Mesendoderm (in vitro differentiated cells): ENCODE results near the gene GPR153.

Experiments used
- DNase-seq: peaks from one replicate; pipeline ENCODE4 v3.0.0; 2013
- H2AK5ac ChIP-seq: 2 replicates; pipeline ENCODE4 v1.6.1; 2013; ENCODE audit warnings: low read length, inconsistent platforms
- H2BK120ac ChIP-seq: 2 replicates; pipeline ENCODE4 v1.6.1; 2013; ENCODE audit warnings: low read depth, mild to moderate bottlenecking, low read length, moderate library complexity, mixed read lengths
- H2BK15ac ChIP-seq: replicated peaks from 2 replicates; pipeline ENCODE4 v1.6.1; 2013; ENCODE audit warnings: low read depth, mild to moderate bottlenecking, moderate library complexity
- H2BK5ac ChIP-seq: 2 replicates; pipeline ENCODE4 v1.6.1; 2013; ENCODE audit warnings: low read length, inconsistent platforms
- H3K18ac ChIP-seq: 2 replicates; pipeline ENCODE4 v1.6.1; 2013; ENCODE audit warnings: mild to moderate bottlenecking, low read length, mixed read lengths
- H3K23ac ChIP-seq: one replicate; pipeline ENCODE4 v1.6.1; 2013; ENCODE audit warnings: low read length
- H3K27ac ChIP-seq: 2 replicates; pipeline ENCODE4 v1.5.1; 2013; ENCODE audit warnings: low read depth, mild to moderate bottlenecking, inconsistent platforms, low read length, moderate library complexity
- H3K27me3 ChIP-seq: 2 replicates; pipeline ENCODE4 v1.6.1; 2013; ENCODE audit warnings: low read length, control low read depth, mild to moderate bottlenecking, inconsistent platforms; ENCODE audit not compliant: insufficient read depth, poor library complexity
- H3K36me3 ChIP-seq: 2 replicates; pipeline ENCODE4 v1.6.1; 2013; ENCODE audit warnings: low read length, inconsistent platforms; ENCODE audit not compliant: control insufficient read depth, insufficient read depth
- H3K4ac ChIP-seq: one replicate; pipeline ENCODE4 v1.6.1; 2013; ENCODE audit warnings: low read depth, mild to moderate bottlenecking, low read length, moderate library complexity
- H3K4me1 ChIP-seq: 2 replicates; pipeline ENCODE4 v1.6.1; 2013; ENCODE audit warnings: low read depth, low read length, inconsistent platforms; ENCODE audit not compliant: control insufficient read depth
- H3K4me2 ChIP-seq: 2 replicates; pipeline ENCODE4 v1.6.1; 2013; ENCODE audit warnings: low read length
- H3K4me3 ChIP-seq: 2 replicates; pipeline ENCODE4 v1.5.1; 2013; ENCODE audit warnings: mild to moderate bottlenecking, low read length
- H3K56ac ChIP-seq: one replicate; pipeline ENCODE4 v1.6.1; 2013; ENCODE audit warnings: low read length
- H3K79me1 ChIP-seq: 2 replicates; pipeline ENCODE4 v1.6.1; 2013; ENCODE audit warnings: low read length, inconsistent platforms
- H3K79me2 ChIP-seq: 2 replicates; pipeline ENCODE4 v1.6.1; 2013; ENCODE audit warnings: mild to moderate bottlenecking, low read length; ENCODE audit not compliant: control insufficient read depth, insufficient read depth
- H3K9ac ChIP-seq: 2 replicates; pipeline ENCODE4 v1.6.1; 2013; ENCODE audit warnings: low read length, inconsistent platforms
- H4K5ac ChIP-seq: one replicate; pipeline ENCODE4 v1.6.1; 2013; ENCODE audit warnings: low read length
- H4K8ac ChIP-seq: one replicate; pipeline ENCODE4 v1.6.1; 2013; ENCODE audit warnings: low read depth, mild to moderate bottlenecking, control low read depth, low read length, moderate library complexity
- WGBS: extraction: QIAGEN DNeasy Blood & Tissue Kit; methylation state at CpG from one replicate; pipeline ENCODE4 v1.1.7; 2013; ENCODE audit warnings: low lambda C conversion rate, missing lambda C conversion rate; ENCODE audit not compliant: insufficient coverage; ENCODE audit errors: extremely low coverage; 5-methylcytosine and 5-hydroxymethylcytosine counted together

GPR153 gene

GRCh38 chr1:6249739-6250689 is 10.9 kb downstream of the GPR153 start:
- Histone ChIP-seq H3K79me1 (no peaks in the 10 kb centered on the region), H4K5ac (no peak overlapping the region), H2BK120ac (no peak overlapping the region), H2AK5ac (no peak overlapping the region), H3K4me2 (no peak overlapping the region), H3K79me2 (no peaks in the 10 kb centered on the region), H3K18ac (no peak overlapping the region), H3K27ac (no peak overlapping the region), H3K4me3 (no peak overlapping the region), H2BK15ac (no peak overlapping the region), H3K36me3 (no peaks in the 10 kb centered on the region), H3K56ac (peak overlapping the region; percentile 7), H3K4ac (no peak overlapping the region), H4K8ac (no peak overlapping the region), H3K9ac (no peak overlapping the region), H2BK5ac (no peak overlapping the region), H3K4me1 (no peaks in the 10 kb centered on the region), H3K27me3 (peaks cover 25% of the 10 kb centered on the region), H3K23ac (peak overlapping the region; percentile 98)
- no peak for DNase-seq
- no CpG with 5 or more reads among the region's 71 CpGs for WGBS

- Histone ChIP-seq H2BK15ac (no peak overlapping the region), H3K18ac (no peak overlapping the region), H3K4me3 (no peak overlapping the region), H4K8ac (no peak overlapping the region), H2AK5ac (no peak overlapping the region), H3K27me3 (peaks cover 32% of the 10 kb centered on the region), H2BK120ac (no peak overlapping the region), H4K5ac (no peak overlapping the region), H3K4ac (no peak overlapping the region), H3K36me3 (no peaks in the 10 kb centered on the region), H3K4me1 (no peaks in the 10 kb centered on the region), H3K56ac (peak overlapping the region; percentile 15), H3K27ac (no peak overlapping the region), H3K9ac (no peak overlapping the region), H3K79me2 (no peaks in the 10 kb centered on the region), H3K23ac (no peak overlapping the region), H2BK5ac (no peak overlapping the region), H3K4me2 (no peak overlapping the region), H3K79me1 (no peaks in the 10 kb centered on the region)
- WGBS, result no CpG with 5 or more reads among the region's 96 CpGs
- no peak for DNase-seq
Observed at GRCh38 chr1:6248932-6249738, 11.8 kb downstream of the GPR153 start.

- Histone ChIP-seq H3K27me3 (peaks cover 39% of the 10 kb centered on the region), H3K27ac (no peak overlapping the region)
Observed at GRCh38 chr1:6248161-6248776, 12.6 kb downstream of the GPR153 start.

GRCh38 chr1:6247651-6248050 is 13.2 kb downstream of the GPR153 start:
- no peak overlapping the region for H4K5ac ChIP-seq
- H3K4me1 ChIP-seq, result no peaks in the 10 kb centered on the region
- peaks cover 45% of the 10 kb centered on the region for H3K27me3 ChIP-seq
- H3K36me3 ChIP-seq, result no peaks in the 10 kb centered on the region
- H2BK5ac ChIP-seq, result no peak overlapping the region
- no peaks in the 10 kb centered on the region for H3K79me2 ChIP-seq
- H3K4me3 ChIP-seq, result no peak overlapping the region
- H3K23ac ChIP-seq, result no peak overlapping the region
- H2AK5ac ChIP-seq, result no peak overlapping the region
- H4K8ac ChIP-seq, result no peak overlapping the region
- DNase-seq, result no peak
- no CpG with 5 or more reads among the region's 5 CpGs for WGBS
- H3K18ac ChIP-seq, result no peak overlapping the region
- H3K27ac ChIP-seq, result no peak overlapping the region
- H3K4ac ChIP-seq, result no peak overlapping the region
- H3K9ac ChIP-seq, result no peak overlapping the region
- no peak overlapping the region for H2BK120ac ChIP-seq
- no peak overlapping the region for H3K56ac ChIP-seq
- no peak overlapping the region for H3K4me2 ChIP-seq
- H2BK15ac ChIP-seq, result no peak overlapping the region
- no peaks in the 10 kb centered on the region for H3K79me1 ChIP-seq

More at GRCh38 chr1:6248161-6248776, 12.6 kb downstream of the GPR153 start:
- H2BK15ac ChIP-seq, result no peak overlapping the region
- no peak overlapping the region for H2BK120ac ChIP-seq
- WGBS, result no CpG with 5 or more reads among the region's 14 CpGs
- DNase-seq, result no peak
- H2AK5ac ChIP-seq, result no peak overlapping the region
- no peak overlapping the region for H3K4me2 ChIP-seq
- H3K9ac ChIP-seq, result no peak overlapping the region
- H4K8ac ChIP-seq, result no peak overlapping the region
- H3K4me1 ChIP-seq, result no peaks in the 10 kb centered on the region
- H2BK5ac ChIP-seq, result no peak overlapping the region
- H3K79me1 ChIP-seq, result no peaks in the 10 kb centered on the region
- H3K56ac ChIP-seq, result no peak overlapping the region
- H4K5ac ChIP-seq, result no peak overlapping the region
- H3K4ac ChIP-seq, result no peak overlapping the region
- H3K23ac ChIP-seq, result no peak overlapping the region
- H3K79me2 ChIP-seq, result no peaks in the 10 kb centered on the region
- no peaks in the 10 kb centered on the region for H3K36me3 ChIP-seq
- H3K18ac ChIP-seq, result no peak overlapping the region
- H3K4me3 ChIP-seq, result no peak overlapping the region

- no peak overlapping the region for H2BK15ac ChIP-seq
- H4K8ac ChIP-seq, result no peak overlapping the region
- no peak overlapping the region for H3K18ac ChIP-seq
- H2AK5ac ChIP-seq, result no peak overlapping the region
- H3K79me2 ChIP-seq, result no peaks in the 10 kb centered on the region
- no peak overlapping the region for H3K9ac ChIP-seq
- H3K4ac ChIP-seq, result no peak overlapping the region
- H3K56ac ChIP-seq, result no peak overlapping the region
- H3K4me1 ChIP-seq, result no peaks in the 10 kb centered on the region
- no peak overlapping the region for H4K5ac ChIP-seq
- H3K27me3 ChIP-seq, result peaks cover 50% of the 10 kb centered on the region
- no peak overlapping the region for H3K4me3 ChIP-seq
- no peak overlapping the region for H3K23ac ChIP-seq
- no peaks in the 10 kb centered on the region for H3K36me3 ChIP-seq
- H2BK5ac ChIP-seq, result no peak overlapping the region
- DNase-seq, result peak; percentile 88
- no CpG with 5 or more reads among the region's 30 CpGs for WGBS
- no peak overlapping the region for H3K27ac ChIP-seq
- no peaks in the 10 kb centered on the region for H3K79me1 ChIP-seq
- no peak overlapping the region for H3K4me2 ChIP-seq
- no peak overlapping the region for H2BK120ac ChIP-seq
Observed at GRCh38 chr1:6246497-6247467, 14.1 kb downstream of the GPR153 start.
